ENCODE measurements around the gene TBC1D10A.

Gene TBC1D10A

GRCh38 chr22:30244066-30244465 is 82.7 kb downstream of the TBC1D10A start:
- DNase-seq: no peak

GRCh38 chr22:30243661-30244060 is 83.1 kb downstream of the TBC1D10A start:
- DNase-seq: no peak
